A549 (cell line): ENCODE measurements around the gene PITPNM1. TPM values are rescaled to one million over a fixed set of nuclear protein-coding genes. Genes with fewer than 3 reads are reported as not detected.
"Not testable (repeated sequence)": the region's sequence is repeated elsewhere in the genome, so short reads cannot be mapped to it uniquely, and the experiment has no call there.

Experiments
- ATAC-seq, 2 experiments: fragments of 200-7000 bp in 1 of 2; fragments of >200 bp in 1 of 2; cut with Nextera tagmentation in 1 of 2; cut with Tn5 transposase in 1 of 2; 3 replicates each; pipeline versions ENCODE4 v1.8.0 to v1.9.1; 2018 to 2020; ENCODE audit warnings: mild to moderate bottlenecking in 1 of 2, moderate library complexity in 1 of 2
- CTCF ChIA-PET: fragments of 300-600 bp; sonication (Branson Sonifier 250); formaldehyde crosslinking; extraction: SDS; loops from one replicate; lab custom pipeline; 2021; ENCODE audit warnings: antibody characterized with exemption, inconsistent platforms; lab: Yijun Ruan, JAX
- POLR2A ChIA-PET: fragments of 350-600 bp; formaldehyde crosslinking; extraction: SDS; loops from one replicate; lab custom pipeline; 2021; ENCODE audit warnings: antibody characterized with exemption, inconsistent platforms; lab: Yijun Ruan, JAX
- DNase-seq, 2 experiments: peaks; one replicate each; pipeline versions ENCODE4 v3.0.0 to v3.0.0-alpha.2; 2011 to 2016; ENCODE audit warnings: low read depth in 1 of 2, low spot score in 1 of 2
- FAIRE-seq: peaks from 2 replicates; lab custom pipeline; 2011; peaks lifted over from hg19 to GRCh38; lab: Jason Lieb, UNC
- H3K27ac ChIP-seq, 2 experiments: fragments of >200 bp; sonication (Bioruptor Twin); formaldehyde crosslinking; 3 replicates each; pipeline ENCODE4 v1.5.1; 2016 to 2017
- H3K4me1 ChIP-seq: fragments of >200 bp; sonication (Bioruptor Twin); formaldehyde crosslinking; 3 replicates; pipeline ENCODE4 v1.6.1; 2016
- H3K4me2 ChIP-seq: fragments of >200 bp; sonication (Bioruptor Twin); formaldehyde crosslinking; 3 replicates; pipeline ENCODE4 v1.6.1; 2016
- H3K4me3 ChIP-seq: fragments of >200 bp; sonication (Bioruptor Twin); formaldehyde crosslinking; 3 replicates; pipeline ENCODE4 v1.5.1; 2016
- H3K9me3 ChIP-seq: fragments of >200 bp; sonication (Bioruptor Twin); formaldehyde crosslinking; 3 replicates; pipeline ENCODE4 v1.6.1; 2016
- CEBPB ChIP-seq, 2 experiments: fragments of >200 bp in 1 of 2; sonication (Bioruptor Twin) in 1 of 2; formaldehyde crosslinking in 1 of 2; IDR thresholded peaks; 2 replicates each; pipeline ENCODE4 v1.6.1; 2012 to 2016
- CHD4 ChIP-seq: fragments of 200-600 bp; sonication (generic); IDR thresholded peaks from 2 replicates; pipeline ENCODE4 v1.6.1; 2016; ENCODE audit warnings: antibody characterized with exemption, mild to moderate bottlenecking, borderline replicate concordance
- ESRRA ChIP-seq: fragments of 150-350 bp; IDR thresholded peaks from 2 replicates; pipeline ENCODE4 v1.6.1; 2014; ENCODE audit warnings: mild to moderate bottlenecking, low read length, borderline replicate concordance
- FOSB ChIP-seq: fragments of 250-450 bp; sonication (Bioruptor Pico); IDR thresholded peaks from 2 replicates; pipeline ENCODE4 v1.5.0; 2020; ENCODE audit warnings: mild to moderate bottlenecking, moderate library complexity
- FOSL2 ChIP-seq, 2 experiments: fragments of 450-650 bp in 1 of 2; fragments of >200 bp in 1 of 2; sonication (Bioruptor Twin) in 1 of 2; formaldehyde crosslinking; IDR thresholded peaks; 2 replicates each; pipeline versions ENCODE4 v1.5.0 to v1.6.1; 2016 to 2020; ENCODE audit warnings: mild to moderate bottlenecking in 1 of 2, moderate library complexity in 1 of 2
- FOXS1 ChIP-seq: fragments of 250-450 bp; sonication (Bioruptor Pico); IDR thresholded peaks from 2 replicates; pipeline ENCODE4 v1.5.0; 2020; ENCODE audit warnings: mild to moderate bottlenecking, moderate library complexity
- HEYL ChIP-seq: fragments of 250-450 bp; sonication (Bioruptor Pico); IDR thresholded peaks from 2 replicates; pipeline ENCODE4 v1.8.0; 2021; ENCODE audit warnings: mild to moderate bottlenecking, moderate library complexity
- JUN ChIP-seq, 2 experiments: fragments of >200 bp; sonication (Bioruptor Twin); formaldehyde crosslinking; IDR thresholded peaks; 2 replicates in 1 of 2; 3 replicates in 1 of 2; pipeline ENCODE4 v1.6.1; 2016 to 2017
- JUNB ChIP-seq: fragments of >200 bp; sonication (Bioruptor Twin); formaldehyde crosslinking; IDR thresholded peaks from 2 replicates; pipeline ENCODE4 v1.6.1; 2016
- MAZ ChIP-seq: fragments of 150-350 bp; IDR thresholded peaks from 2 replicates; pipeline ENCODE4 v1.6.1; 2014; ENCODE audit warnings: antibody characterized with exemption, low read depth, low read length, borderline replicate concordance
- MYC ChIP-seq: IDR thresholded peaks from 2 replicates; pipeline ENCODE4 v1.6.1; 2012; ENCODE audit warnings: mild to moderate bottlenecking, inconsistent platforms, low read length, improper control_type of control experiment, borderline replicate concordance
- NFE2L2 ChIP-seq: fragments of 150-350 bp; conservative IDR thresholded peaks from 2 replicates; pipeline ENCODE4 v1.6.1; 2014; ENCODE audit warnings: low read length
- RAD21 ChIP-seq, 2 experiments: fragments of >200 bp in 1 of 2; sonication (Bioruptor Twin) in 1 of 2; formaldehyde crosslinking in 1 of 2; IDR thresholded peaks in 1 of 2; conservative IDR thresholded peaks in 1 of 2; 2 replicates in 1 of 2; 3 replicates in 1 of 2; pipeline ENCODE4 v1.6.1; 2012 to 2018; ENCODE audit warnings: inconsistent platforms in 1 of 2
- RCOR1 ChIP-seq: fragments of 150-350 bp; IDR thresholded peaks from 2 replicates; pipeline ENCODE4 v1.6.1; 2014; ENCODE audit warnings: antibody characterized with exemption, low read length, low read depth
- RNF2 ChIP-seq: fragments of 200-600 bp; sonication (generic); IDR thresholded peaks from 2 replicates; pipeline ENCODE4 v1.6.1; 2016; ENCODE audit warnings: low read depth, mild to moderate bottlenecking, antibody characterized with exemption, moderate library complexity, borderline replicate concordance
- SREBF2 ChIP-seq: fragments of 450-650 bp; IDR thresholded peaks from 2 replicates; pipeline ENCODE4 v1.6.1; 2014; ENCODE audit warnings: mild to moderate bottlenecking, moderate library complexity
- TFCP2L1 ChIP-seq: fragments of 250-450 bp; sonication (Bioruptor Pico); IDR thresholded peaks from 2 replicates; pipeline ENCODE4 v1.5.0; 2021; ENCODE audit warnings: mild to moderate bottlenecking
- ZSCAN20 ChIP-seq: fragments of 250-450 bp; sonication (Bioruptor Pico); IDR thresholded peaks from 2 replicates; pipeline ENCODE4 v1.8.0; 2022; ENCODE audit warnings: mild to moderate bottlenecking, moderate library complexity
- WGBS: methylation state at CpG from one replicate; pipeline ENCODE4 v1.1.6; 2017; ENCODE audit errors: missing lambda C conversion rate; 5-methylcytosine and 5-hydroxymethylcytosine counted together
- polyA plus RNA-seq, 4 experiments: library from polyadenylated mRNA; depleted of rRNA in 3 of 4; stranded (reverse); fragments of >200 nt; fragmentation: RNase III in 1 of 4; extraction: RNeasy Plus Mini Kit Qiagen cat#74134 plus additional on column Dnase treatment in 1 of 4; gene quantifications; 2 replicates in 3 of 4; 3 replicates in 1 of 4; pipeline ENCODE4 v1.2.3, GENCODE V29; 2011 to 2017
- TF ChIP-seq, protein P1 (sequence below): fragments of >200 bp; sonication (Bioruptor Twin); formaldehyde crosslinking; IDR thresholded peaks from 3 replicates; pipeline ENCODE4 v1.5.1; 2016
- TF ChIP-seq, protein P2 (sequence below): fragments of 150-350 bp; IDR thresholded peaks from 2 replicates; pipeline ENCODE4 v1.6.1; 2014; ENCODE audit warnings: low read depth, mild to moderate bottlenecking, low read length

The PITPNM1 gene
- polyA plus RNA-seq, 2 of the 4 experiments (the other 2 are of a cell fraction), result 14.2 to 42.0 TPM

DNA sequence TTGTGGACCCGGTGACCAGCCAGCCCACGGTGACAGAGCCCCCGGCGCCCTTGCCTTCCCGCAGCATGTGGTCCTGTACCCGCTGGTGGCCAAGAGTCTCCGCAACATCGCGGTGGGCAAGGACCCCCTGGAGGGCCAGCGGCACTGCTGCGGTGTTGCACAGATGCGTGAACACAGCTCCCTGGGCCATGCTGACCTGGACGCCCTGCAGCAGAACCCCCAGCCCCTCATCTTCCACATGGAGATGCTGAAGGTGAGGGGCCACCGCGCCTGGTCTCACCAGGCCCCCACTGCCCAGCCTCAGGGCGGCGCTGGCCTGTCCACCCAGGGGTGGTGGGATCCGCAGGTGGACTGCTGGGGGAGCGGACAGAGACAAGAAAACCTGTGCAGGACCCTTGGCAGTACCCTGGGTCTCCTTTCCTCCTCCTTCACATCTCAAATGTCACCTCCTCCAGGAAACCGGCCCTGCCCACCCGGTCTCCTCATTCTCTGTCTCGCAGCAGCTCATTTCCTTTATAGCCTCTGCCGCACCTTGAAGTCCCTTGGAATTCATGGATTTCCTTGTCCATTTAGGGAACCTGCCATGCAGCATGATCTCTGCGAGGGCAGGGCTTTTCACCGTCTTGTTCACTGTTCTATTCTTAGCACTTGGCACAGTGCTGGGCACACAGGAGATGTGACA lies 15.8 kb downstream of the PITPNM1 start:
- no peaks in the 10 kb centered on the region for H3K4me1 ChIP-seq
- no peak overlapping the region for H3K4me3 ChIP-seq
- TF ChIP-seq CHD4 (no peak), ZSCAN20 (CRISPR knock-in tag) (no peak), FOSL2 (IDR thresholded peaks at IDR 0.05) (no peak), FOSL2 (CRISPR knock-in tag; IDR thresholded peaks at IDR 0.05) (no peak), MAZ (no peak), HEYL (CRISPR knock-in tag) (no peak), MYC (no peak), FOXS1 (CRISPR knock-in tag) (no peak), RNF2 (no peak), RAD21 (conservative IDR thresholded peaks at IDR 0.05 in 1 of 2, IDR thresholded peaks at IDR 0.05 in 1 of 2) (no peak), ESRRA (no peak), RCOR1 (no peak), JUNB (no peak), TFCP2L1 (CRISPR knock-in tag) (no peak), FOSB (no peak)
- TF ChIP-seq, protein P1, sequence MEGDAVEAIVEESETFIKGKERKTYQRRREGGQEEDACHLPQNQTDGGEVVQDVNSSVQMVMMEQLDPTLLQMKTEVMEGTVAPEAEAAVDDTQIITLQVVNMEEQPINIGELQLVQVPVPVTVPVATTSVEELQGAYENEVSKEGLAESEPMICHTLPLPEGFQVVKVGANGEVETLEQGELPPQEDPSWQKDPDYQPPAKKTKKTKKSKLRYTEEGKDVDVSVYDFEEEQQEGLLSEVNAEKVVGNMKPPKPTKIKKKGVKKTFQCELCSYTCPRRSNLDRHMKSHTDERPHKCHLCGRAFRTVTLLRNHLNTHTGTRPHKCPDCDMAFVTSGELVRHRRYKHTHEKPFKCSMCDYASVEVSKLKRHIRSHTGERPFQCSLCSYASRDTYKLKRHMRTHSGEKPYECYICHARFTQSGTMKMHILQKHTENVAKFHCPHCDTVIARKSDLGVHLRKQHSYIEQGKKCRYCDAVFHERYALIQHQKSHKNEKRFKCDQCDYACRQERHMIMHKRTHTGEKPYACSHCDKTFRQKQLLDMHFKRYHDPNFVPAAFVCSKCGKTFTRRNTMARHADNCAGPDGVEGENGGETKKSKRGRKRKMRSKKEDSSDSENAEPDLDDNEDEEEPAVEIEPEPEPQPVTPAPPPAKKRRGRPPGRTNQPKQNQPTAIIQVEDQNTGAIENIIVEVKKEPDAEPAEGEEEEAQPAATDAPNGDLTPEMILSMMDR, result no peak
- TF ChIP-seq, protein P2, sequence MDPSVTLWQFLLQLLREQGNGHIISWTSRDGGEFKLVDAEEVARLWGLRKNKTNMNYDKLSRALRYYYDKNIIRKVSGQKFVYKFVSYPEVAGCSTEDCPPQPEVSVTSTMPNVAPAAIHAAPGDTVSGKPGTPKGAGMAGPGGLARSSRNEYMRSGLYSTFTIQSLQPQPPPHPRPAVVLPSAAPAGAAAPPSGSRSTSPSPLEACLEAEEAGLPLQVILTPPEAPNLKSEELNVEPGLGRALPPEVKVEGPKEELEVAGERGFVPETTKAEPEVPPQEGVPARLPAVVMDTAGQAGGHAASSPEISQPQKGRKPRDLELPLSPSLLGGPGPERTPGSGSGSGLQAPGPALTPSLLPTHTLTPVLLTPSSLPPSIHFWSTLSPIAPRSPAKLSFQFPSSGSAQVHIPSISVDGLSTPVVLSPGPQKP, result no peak
- TF ChIP-seq, all 56 proteins: peak for 0
- no peak overlapping the region for H3K27ac ChIP-seq
- ATAC-seq, result no peak
- CTCF ChIA-PET, result interaction anchor here (1.3 to 2.6 kb wide), 3 partner anchors 19 to 138 kb away, joined by 4 to 7 read pairs (median 6); no protein-coding TSS in a partner anchor
- POLR2A ChIA-PET, result no interaction called here
- FAIRE-seq, result no peak
- H3K9me3 ChIP-seq, result no peaks in the 10 kb centered on the region
- H3K4me2 ChIP-seq, result no peak overlapping the region
- no peak for DNase-seq
- WGBS, result 86% methylated on average over 12 of the region's 25 CpGs

DNA sequence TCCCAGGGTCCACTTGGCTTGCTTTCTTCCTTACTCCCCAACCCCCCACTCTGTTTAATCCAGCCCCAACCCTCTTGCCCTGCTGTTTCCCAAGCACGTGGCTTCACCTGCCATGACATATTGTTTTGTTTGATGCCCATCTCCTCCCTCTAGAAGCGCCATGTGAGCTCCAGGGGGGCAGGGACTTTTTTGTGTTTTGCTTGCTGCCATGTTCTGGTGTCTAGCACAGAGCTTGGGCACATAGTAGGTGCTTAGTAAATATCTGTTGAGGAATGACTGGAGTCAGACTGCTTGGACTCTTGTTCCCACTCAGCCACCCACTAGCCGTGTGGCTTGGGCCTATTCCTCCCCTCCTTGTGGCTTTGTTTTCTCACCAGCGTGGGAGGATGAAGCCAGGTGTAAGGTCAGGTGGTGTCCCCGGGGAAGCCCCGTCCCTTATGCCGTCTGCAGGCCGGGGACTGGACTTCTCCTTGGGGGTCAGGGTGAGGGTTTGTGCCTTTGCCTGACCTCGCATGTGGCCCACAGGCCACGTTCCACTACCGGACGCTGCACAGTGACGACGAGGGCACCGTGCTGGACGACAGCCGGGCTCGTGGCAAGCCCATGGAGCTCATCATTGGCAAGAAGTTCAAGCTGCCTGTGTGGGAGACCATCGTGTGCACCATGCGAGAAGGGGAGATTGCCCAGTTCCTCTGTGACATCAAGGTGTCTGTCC lies 18.5 kb downstream of the PITPNM1 start:
- DNase-seq, result no peak
- Histone ChIP-seq H3K4me2 (no peak overlapping the region), H3K4me3 (no peak overlapping the region), H3K27ac (no peak overlapping the region), H3K9me3 (no peaks in the 10 kb centered on the region), H3K4me1 (peaks cover 11% of the 10 kb centered on the region; the same call in 2 of the 3 replicates)
- ChIA-PET CTCF (interaction anchor here (1.5 to 1.9 kb wide), 2 partner anchors 85 to 141 kb away, joined by 3 to 4 read pairs; partner anchors contain the start of gene PPP1CA), POLR2A (no interaction called here)
- WGBS, result 92% methylated on average over 16 of the region's 20 CpGs
- no peak for TF ChIP-seq JUNB
- TF ChIP-seq NFE2L2, result no peak
- no peak for TF ChIP-seq CEBPB (IDR thresholded peaks at IDR 0.05)
- no peak for TF ChIP-seq JUN (IDR thresholded peaks at IDR 0.05)
- TF ChIP-seq TFCP2L1 (CRISPR knock-in tag), result no peak
- no peak for TF ChIP-seq SREBF2
- no peak for TF ChIP-seq HEYL (CRISPR knock-in tag)
- FAIRE-seq, result no peak
- ATAC-seq, result no peak

DNA sequence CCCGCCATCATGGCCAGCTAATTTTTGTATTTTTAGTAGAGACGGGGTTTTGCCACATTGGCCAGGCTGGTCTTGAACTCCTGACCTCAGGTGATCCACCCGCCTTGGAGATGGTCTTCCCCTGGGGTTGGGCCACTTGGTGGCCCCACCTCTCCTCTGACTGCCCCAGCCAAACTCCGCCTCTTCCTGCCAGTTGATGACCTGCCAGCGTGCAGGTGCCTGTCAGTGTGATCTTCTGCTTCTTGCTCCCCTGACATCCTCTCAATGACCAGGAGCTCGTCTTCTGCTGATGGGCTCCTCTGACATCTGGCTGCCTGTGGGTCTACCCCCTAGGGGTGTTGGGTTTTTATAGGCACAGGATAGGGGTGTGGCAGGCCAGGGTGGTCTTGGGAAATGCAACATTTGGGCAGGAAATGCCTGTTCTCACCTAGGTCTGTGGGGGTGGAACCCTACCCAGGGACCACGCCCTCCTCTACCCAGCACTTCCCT lies 19.2 kb downstream of the PITPNM1 start:
- H3K4me1 ChIP-seq, result peaks cover 11% of the 10 kb centered on the region; the same call in 2 of the 3 replicates
- ATAC-seq, FAIRE-seq, H3K9me3 ChIP-seq, H3K27ac ChIP-seq, H3K4me3 ChIP-seq, H3K4me2 ChIP-seq, POLR2A ChIA-PET, DNase-seq: not testable (repeated sequence)
- 85% methylated on average over 7 of the region's 7 CpGs for WGBS
- CTCF ChIA-PET, result interaction anchor here (1.5 to 1.9 kb wide), 2 partner anchors 84 to 140 kb away, joined by 3 to 4 read pairs; partner anchors contain the start of gene PPP1CA
